Spinal cord (tissue), 10 donors: ENCODE results near the gene VAPB. TPM values are rescaled to one million over a fixed set of nuclear protein-coding genes. Genes with fewer than 3 reads are reported as not detected.

ENCODE experiments used
- DNase-seq, 6 donors: peaks; one replicate each; pipeline versions ENCODE4 v3.0.0 to v3.0.0-alpha.2; 2013 to 2015; ENCODE audit warnings: low spot score in 6 of 6, low read depth in 4 of 6
- H3K27ac ChIP-seq: one replicate; pipeline ENCODE4 v1.5.1; 2013; ENCODE audit warnings: low read depth, low read length, control low read depth
- H3K27me3 ChIP-seq: one replicate; pipeline ENCODE4 v1.6.1; 2013; ENCODE audit warnings: low read length; ENCODE audit not compliant: control insufficient read depth, insufficient read depth
- H3K36me3 ChIP-seq: one replicate; pipeline ENCODE4 v1.6.1; 2013; ENCODE audit warnings: low read length; ENCODE audit not compliant: control insufficient read depth, insufficient read depth
- H3K4me1 ChIP-seq: one replicate; pipeline ENCODE4 v1.6.1; 2013; ENCODE audit warnings: low read length; ENCODE audit not compliant: control insufficient read depth, insufficient read depth
- H3K4me3 ChIP-seq: one replicate; pipeline ENCODE4 v1.5.1; 2013; ENCODE audit warnings: low read depth, low read length, control low read depth
- H3K9me3 ChIP-seq: one replicate; pipeline ENCODE4 v1.6.1; 2013; ENCODE audit warnings: low read length; ENCODE audit not compliant: control insufficient read depth, insufficient read depth
- WGBS: methylation state at CpG from one replicate; pipeline ENCODE4 v1.1.5; 2013; ENCODE audit warnings: missing lambda C conversion rate; ENCODE audit not compliant: insufficient coverage; 5-methylcytosine and 5-hydroxymethylcytosine counted together
- polyA plus RNA-seq, 2 donors: library from polyadenylated mRNA; unstranded; fragments of 120-200 nt; gene quantifications; one replicate each; pipeline ENCODE4 v1.2.1, GENCODE V29; 2013; ENCODE audit not compliant: insufficient read length in 2 of 2
- total RNA-seq, 2 donors: library from RNA; depleted of rRNA in 1 of 2; stranded (reverse); fragments of 120-200 nt in 1 of 2; fragments of >200 nt in 1 of 2; gene quantifications; one replicate each; pipeline versions ENCODE4 v1.2.3 to v1.2.4, GENCODE V29; 2013 to 2014
- donor health status: healthy.

The VAPB gene
- total and polyA plus RNA-seq, 4 donors = 26.1 to 64.3 (median 56.6) TPM

GRCh38 chr20:58389968-58390658 is 1.1 kb downstream of the VAPB start:
- Histone ChIP-seq H3K27ac (peak overlapping the region; percentile 71), H3K9me3 (no peaks in the 10 kb centered on the region), H3K36me3 (no peaks in the 10 kb centered on the region), H3K4me3 (peak overlapping the region; percentile 76), H3K27me3 (no peaks in the 10 kb centered on the region), H3K4me1 (peaks cover 13% of the 10 kb centered on the region)
- no peak for DNase-seq
- 80% methylated on average over 10 of the region's 17 CpGs for WGBS

- no peaks in the 10 kb centered on the region for H3K27me3 ChIP-seq
- peaks cover 13% of the 10 kb centered on the region for H3K4me1 ChIP-seq
- H3K36me3 ChIP-seq = no peaks in the 10 kb centered on the region
- H3K4me3 ChIP-seq = no peak overlapping the region
- no peak overlapping the region for H3K27ac ChIP-seq
- no peaks in the 10 kb centered on the region for H3K9me3 ChIP-seq
- 100% methylated on average over 5 of the region's 8 CpGs for WGBS
- DNase-seq = no peak
Observed at GRCh38 chr20:58390659-58391035, 1.6 kb downstream of the VAPB start.

- Histone ChIP-seq H3K36me3 (no peaks in the 10 kb centered on the region), H3K27me3 (no peaks in the 10 kb centered on the region), H3K9me3 (no peaks in the 10 kb centered on the region), H3K27ac (no peak overlapping the region), H3K4me3 (no peak overlapping the region), H3K4me1 (peaks cover 13% of the 10 kb centered on the region)
- 100% methylated on average over 1 of the region's 4 CpGs for WGBS
- no peak for DNase-seq
Observed at GRCh38 chr20:58392286-58392685, 3.3 kb downstream of the VAPB start.

- Histone ChIP-seq H3K27ac (no peak overlapping the region), H3K9me3 (no peaks in the 10 kb centered on the region), H3K27me3 (no peaks in the 10 kb centered on the region), H3K4me1 (peaks cover 13% of the 10 kb centered on the region), H3K36me3 (no peaks in the 10 kb centered on the region), H3K4me3 (no peak overlapping the region)
- DNase-seq = no peak
- no CpG with 5 or more reads among the region's 3 CpGs for WGBS
Observed at GRCh38 chr20:58393299-58393698, 4.3 kb downstream of the VAPB start.

- no peak overlapping the region for H3K27ac ChIP-seq
- DNase-seq = no peak
- no CpG with 5 or more reads among the region's 4 CpGs for WGBS
- H3K9me3 ChIP-seq = no peaks in the 10 kb centered on the region
- no peak overlapping the region for H3K4me3 ChIP-seq
- H3K27me3 ChIP-seq = no peaks in the 10 kb centered on the region
- H3K4me1 ChIP-seq = peaks cover 11% of the 10 kb centered on the region
- H3K36me3 ChIP-seq = no peaks in the 10 kb centered on the region
Observed at GRCh38 chr20:58394801-58395200, 5.8 kb downstream of the VAPB start.

GRCh38 chr20:58395604-58396003 is 6.6 kb downstream of the VAPB start:
- 80% methylated on average over 1 of the region's 3 CpGs for WGBS
- Histone ChIP-seq H3K27ac (no peak overlapping the region), H3K9me3 (no peaks in the 10 kb centered on the region), H3K4me3 (no peak overlapping the region), H3K36me3 (no peaks in the 10 kb centered on the region), H3K4me1 (peaks cover 5% of the 10 kb centered on the region), H3K27me3 (no peaks in the 10 kb centered on the region)
- no peak for DNase-seq

GRCh38 chr20:58397429-58397828 is 8.4 kb downstream of the VAPB start:
- no peak for DNase-seq
- no peak overlapping the region for H3K27ac ChIP-seq
- H3K27me3 ChIP-seq = no peaks in the 10 kb centered on the region
- H3K4me1 ChIP-seq = no peaks in the 10 kb centered on the region
- no CpG with 5 or more reads among the region's 6 CpGs for WGBS
- H3K4me3 ChIP-seq = no peak overlapping the region
- no peaks in the 10 kb centered on the region for H3K9me3 ChIP-seq
- H3K36me3 ChIP-seq = no peaks in the 10 kb centered on the region

GRCh38 chr20:58398254-58398653 is 9.2 kb downstream of the VAPB start:
- H3K27ac ChIP-seq = no peak overlapping the region
- 87% methylated on average over 5 of the region's 5 CpGs for WGBS
- no peaks in the 10 kb centered on the region for H3K36me3 ChIP-seq
- no peaks in the 10 kb centered on the region for H3K4me1 ChIP-seq
- H3K9me3 ChIP-seq = no peaks in the 10 kb centered on the region
- no peaks in the 10 kb centered on the region for H3K27me3 ChIP-seq
- H3K4me3 ChIP-seq = no peak overlapping the region
- DNase-seq = no peak

- no peak overlapping the region for H3K4me3 ChIP-seq
- WGBS = 93% methylated on average over 6 of the region's 6 CpGs
- H3K27me3 ChIP-seq = no peaks in the 10 kb centered on the region
- H3K9me3 ChIP-seq = no peaks in the 10 kb centered on the region
- DNase-seq = no peak
- H3K4me1 ChIP-seq = no peaks in the 10 kb centered on the region
- no peaks in the 10 kb centered on the region for H3K36me3 ChIP-seq
- no peak overlapping the region for H3K27ac ChIP-seq
Observed at GRCh38 chr20:58399926-58400325, 10.9 kb downstream of the VAPB start.

- Histone ChIP-seq H3K36me3 (no peaks in the 10 kb centered on the region), H3K4me3 (no peak overlapping the region), H3K27ac (no peak overlapping the region), H3K9me3 (no peaks in the 10 kb centered on the region), H3K27me3 (no peaks in the 10 kb centered on the region), H3K4me1 (peaks cover 4% of the 10 kb centered on the region)
- no peak for DNase-seq
- WGBS = 89% methylated on average over 1 of the region's 1 CpG
Observed at GRCh38 chr20:58401162-58401561, 12.1 kb downstream of the VAPB start.
